NCI-H1105 (cell line): Measurements from ENCODE around the gene C20orf144.
"Not testable (repeated sequence)": the region's sequence is repeated elsewhere in the genome, so short reads cannot be mapped to it uniquely, and the experiment has no call there.

Source experiments
- DNase-seq: peaks from one replicate; lab custom pipeline; 2025; lab: John Stamatoyannopoulos, UW

C20orf144 gene

DNA sequence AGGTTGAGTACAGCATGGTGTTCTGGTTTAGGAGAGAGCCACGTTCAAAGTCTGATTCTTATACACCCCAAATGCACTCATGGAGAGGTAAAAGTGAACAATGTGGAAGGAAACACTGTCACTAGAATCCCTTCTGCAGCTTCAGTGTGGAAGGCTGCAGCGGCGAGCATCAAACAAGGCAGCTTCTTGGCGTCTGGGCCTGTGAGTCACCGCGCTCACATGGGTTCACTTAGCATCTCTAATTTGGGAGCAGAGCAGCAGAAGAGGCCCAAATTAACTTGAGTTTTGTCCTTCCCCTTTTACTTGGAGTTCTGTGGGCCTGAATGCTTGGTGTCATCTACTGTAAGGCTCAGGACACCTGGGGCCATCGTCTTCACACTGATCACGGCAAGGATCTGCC lies 35.0 kb downstream of the C20orf144 start:
- no peak for DNase-seq

DNA sequence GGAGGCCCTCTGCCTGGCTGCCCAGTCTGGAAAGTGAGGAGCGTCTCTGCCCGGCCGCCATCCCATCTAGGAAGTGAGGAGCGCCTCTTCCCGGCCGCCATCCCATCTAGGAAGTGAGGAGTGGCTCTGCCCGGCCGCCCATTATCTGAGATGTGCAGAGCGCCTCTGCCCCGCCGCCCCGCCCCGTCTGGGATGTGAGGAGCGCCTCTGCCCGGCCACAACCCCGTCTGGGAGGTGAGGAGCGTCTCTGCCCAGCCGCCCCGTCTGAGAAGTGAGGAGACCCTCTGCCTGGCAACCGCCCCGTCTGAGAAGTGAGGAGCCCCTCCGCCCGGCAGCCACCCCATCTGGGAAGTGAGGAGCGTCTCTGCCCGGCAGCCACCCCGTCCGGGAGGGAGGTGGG lies 36.8 kb downstream of the C20orf144 start:
- not testable (repeated sequence) for DNase-seq

DNA sequence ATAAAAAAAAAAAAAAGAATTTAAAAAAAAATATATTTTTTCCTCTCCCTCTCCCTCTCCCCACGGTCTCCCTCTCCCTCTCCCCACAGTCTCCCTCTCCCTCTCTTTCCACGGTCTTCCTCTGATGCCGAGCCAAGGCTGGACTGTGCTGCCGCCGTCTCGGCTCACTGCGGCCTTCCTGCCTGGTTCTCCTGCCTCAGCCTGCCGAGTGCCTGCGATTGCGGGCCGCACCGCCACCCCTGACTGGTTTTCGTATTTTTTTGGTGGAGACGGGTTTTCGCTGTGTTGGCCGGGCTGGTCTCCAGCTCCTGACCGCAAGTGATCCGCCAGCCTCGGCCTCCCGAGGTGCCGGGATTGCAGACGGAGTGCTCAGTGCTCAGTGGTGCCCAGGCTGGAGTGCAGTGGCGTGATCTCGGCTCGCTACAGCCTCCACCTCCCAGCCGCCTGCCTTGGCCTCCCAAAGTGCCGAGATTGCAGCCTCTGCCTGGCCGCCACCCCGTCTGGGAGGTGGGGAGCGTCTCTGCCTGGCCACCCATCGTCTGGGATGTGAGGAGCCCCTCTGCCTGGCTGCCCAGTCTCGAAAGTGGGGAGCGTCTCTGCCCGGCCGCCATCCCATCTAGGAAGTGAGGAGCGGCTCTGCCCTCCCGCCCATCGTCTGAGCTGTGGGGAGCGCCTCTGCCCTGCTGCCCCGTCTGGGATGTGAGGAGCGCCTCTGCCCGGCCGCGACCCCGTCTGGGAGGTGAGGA lies 38.7 kb downstream of the C20orf144 start:
- DNase-seq: not testable (repeated sequence)

DNA sequence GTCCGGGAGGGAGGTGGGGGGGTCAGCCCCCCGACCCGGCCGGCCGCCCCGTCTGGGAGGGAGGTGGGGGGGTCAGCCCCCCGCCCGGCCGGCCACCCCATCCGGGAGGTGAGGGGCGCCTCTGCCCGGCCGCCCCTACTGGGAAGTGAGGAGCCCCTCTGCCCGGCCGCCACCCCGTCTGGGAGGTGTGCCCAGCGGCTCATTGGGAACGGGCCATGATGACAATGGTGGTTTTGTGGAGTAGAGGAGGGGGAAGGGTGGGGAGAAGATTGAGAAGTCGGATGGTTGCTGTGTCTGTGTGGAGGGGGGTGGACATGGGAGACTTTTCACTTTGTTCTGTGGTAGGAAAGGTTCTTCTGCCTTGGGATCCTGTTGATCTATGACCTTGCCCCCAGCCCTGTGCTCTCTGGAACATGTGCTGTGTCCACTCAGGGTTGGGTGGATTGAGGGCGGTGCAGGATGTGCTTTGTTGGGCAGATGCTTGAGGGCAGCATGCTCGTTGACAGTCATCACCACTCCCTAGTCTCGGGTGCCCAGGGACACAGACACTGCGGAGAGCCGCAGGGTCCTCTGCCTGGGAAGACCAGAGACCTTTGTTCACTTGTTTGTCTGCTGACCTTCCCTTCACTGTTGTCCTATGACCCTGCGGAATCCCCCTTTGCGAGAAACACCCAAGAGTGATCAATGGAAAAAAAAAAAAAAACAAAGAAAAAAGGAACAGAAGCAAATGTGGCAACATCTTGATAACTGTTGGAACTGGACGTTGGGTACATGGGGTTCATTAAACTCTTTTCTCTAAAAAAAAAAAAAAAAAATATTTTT lies 39.7 kb downstream of the C20orf144 start:
- no peak for DNase-seq

DNA sequence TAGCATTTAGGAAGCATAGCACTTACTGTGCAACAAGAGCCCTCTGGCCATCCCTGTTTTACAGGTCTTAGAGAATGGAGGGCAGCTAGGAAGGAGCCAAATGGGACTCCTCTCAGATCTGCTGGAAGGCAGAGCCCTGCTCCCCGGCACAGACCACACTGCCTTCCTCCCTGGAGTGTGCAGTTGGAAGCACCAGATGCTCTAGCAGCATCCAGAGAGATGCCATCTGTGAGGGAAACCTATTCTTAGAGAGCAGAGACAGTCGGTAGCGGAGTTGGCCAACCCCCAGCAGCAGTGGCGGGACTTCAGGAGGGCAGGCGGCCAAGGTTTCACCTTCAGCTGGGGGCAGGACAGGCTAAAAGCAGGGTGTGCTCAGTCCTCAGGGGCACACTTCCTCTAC lies 40.7 kb downstream of the C20orf144 start:
- DNase-seq: peak; percentile 50

DNA sequence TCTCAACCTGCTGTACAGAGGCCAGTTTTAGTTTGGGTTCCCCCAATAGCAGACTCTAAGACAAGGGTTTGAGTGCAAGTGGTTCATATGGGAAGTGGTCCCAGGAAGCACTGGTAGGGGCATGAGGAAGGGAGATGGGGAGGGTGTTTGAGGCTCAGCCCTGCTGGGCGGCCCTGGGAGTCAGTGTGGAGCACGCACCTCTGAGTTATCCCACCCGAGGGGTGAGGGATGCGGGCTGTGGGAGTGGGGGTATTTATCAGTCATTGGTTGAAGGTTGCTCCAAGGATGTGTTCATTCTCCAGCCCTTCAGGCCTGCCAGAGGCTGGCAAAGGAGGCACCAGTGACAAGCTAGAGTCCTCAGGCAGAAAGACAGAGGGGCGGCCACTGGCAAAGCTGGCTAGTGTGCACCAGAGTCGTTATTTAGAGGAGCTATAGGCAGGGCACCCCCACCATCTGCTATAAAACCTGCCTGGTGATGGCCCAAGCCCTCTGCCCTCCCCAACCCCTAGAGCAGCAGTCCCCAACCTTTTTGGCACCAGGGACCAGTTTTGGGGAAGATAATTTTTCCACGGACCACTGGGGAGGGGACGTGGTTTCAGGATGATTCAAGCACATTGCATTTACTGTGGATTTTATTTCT lies 41.5 kb downstream of the C20orf144 start:
- DNase-seq: no peak

DNA sequence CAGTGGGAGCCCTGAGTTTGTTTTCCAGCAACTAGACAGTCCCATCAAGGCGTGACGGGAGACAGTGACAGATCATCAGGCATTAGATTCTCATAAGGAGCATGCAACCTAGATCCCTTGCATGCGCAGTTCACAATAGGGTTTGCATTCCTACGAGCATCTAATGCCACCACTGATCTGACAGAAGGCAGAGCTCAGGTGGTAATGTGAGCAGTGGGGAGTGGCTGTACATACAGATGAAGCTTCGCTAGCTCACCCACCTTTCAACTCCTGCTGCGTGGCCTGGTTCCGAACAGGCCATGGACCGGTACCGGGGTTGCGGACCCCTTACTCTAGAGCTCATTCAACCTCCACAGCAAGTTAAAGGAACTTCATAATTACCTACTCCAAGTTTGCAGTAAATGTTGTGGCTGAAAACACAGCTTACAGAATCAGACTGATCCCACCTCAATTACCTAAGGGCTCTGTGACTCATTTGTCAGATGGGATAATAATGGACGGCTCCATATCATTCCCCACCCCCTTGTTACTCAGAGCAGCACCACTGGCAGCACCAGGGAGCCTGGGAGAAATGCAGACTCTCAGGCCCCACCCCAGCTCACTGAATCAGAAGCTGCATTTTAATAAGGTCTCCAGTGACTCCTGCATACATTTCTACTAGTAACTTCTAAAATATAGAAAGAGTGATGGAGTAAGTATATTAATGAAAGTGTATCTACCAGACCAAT lies 42.2 kb downstream of the C20orf144 start:
- no peak for DNase-seq

DNA sequence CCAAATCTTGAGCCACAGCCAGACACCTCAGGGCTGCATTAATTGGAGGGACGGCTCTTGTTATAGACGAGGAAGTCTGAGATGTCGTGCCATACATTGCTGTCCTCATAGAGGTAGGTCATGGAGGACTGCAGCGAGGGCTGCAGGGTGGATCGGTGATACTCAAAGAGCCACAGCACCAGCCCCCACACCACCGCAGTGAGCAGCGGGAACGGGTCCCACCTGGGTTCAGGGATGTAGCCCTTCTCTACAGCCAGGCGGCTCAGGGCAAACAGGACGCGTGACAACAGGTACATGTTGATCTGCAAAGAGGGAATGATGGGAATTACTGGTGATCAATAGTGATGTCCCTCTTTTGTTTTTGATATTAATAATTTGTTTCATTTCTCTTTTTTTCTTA lies 45.5 kb downstream of the C20orf144 start:
- DNase-seq: no peak

DNA sequence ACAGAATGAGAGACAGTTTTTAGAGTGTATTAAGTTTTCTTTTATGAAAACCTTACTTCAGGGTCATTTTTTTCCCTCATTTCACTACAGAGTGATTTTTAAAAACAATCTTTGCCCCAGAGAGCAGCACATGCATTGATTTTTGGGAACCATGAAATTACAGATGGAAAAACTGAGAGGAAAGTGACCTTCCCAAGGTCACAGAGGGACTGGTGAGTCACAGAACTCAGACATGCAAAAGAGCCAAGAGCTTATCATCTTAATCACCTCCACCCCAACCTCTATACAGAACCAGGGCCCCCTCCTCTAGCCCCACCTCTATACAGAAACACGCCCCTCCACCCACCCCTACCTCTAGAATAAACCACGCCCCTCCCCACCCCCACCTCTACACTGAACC lies 47.3 kb downstream of the C20orf144 start:
- no peak for DNase-seq

DNA sequence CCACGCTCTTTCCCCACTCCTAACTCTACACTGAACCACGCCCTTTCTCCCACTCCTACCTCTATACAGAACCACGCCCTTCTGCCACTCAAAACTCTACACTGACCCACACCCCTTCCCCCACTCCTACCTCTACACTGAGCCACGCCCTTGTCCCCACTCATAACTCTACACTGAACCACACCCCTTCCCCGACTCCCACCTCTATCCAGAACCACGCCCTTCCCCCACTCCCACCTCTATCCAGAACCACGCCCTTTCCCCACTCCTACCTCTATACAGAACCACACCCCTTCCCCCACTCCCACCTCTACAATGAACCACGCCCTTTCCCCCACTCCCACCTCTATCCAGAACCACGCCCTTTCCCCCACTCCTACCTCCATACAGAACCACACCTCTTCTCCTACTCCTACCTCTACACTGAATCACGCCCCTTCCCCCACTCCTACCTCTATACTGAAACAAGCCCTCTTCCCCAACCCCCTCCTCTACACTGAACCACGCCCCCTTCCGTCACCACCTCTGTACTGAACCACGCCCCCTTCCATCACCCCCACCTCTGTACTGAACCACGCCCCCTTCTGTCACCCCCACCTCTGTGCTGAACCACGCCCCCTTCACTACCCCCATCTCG lies 47.9 kb downstream of the C20orf144 start:
- no peak for DNase-seq

DNA sequence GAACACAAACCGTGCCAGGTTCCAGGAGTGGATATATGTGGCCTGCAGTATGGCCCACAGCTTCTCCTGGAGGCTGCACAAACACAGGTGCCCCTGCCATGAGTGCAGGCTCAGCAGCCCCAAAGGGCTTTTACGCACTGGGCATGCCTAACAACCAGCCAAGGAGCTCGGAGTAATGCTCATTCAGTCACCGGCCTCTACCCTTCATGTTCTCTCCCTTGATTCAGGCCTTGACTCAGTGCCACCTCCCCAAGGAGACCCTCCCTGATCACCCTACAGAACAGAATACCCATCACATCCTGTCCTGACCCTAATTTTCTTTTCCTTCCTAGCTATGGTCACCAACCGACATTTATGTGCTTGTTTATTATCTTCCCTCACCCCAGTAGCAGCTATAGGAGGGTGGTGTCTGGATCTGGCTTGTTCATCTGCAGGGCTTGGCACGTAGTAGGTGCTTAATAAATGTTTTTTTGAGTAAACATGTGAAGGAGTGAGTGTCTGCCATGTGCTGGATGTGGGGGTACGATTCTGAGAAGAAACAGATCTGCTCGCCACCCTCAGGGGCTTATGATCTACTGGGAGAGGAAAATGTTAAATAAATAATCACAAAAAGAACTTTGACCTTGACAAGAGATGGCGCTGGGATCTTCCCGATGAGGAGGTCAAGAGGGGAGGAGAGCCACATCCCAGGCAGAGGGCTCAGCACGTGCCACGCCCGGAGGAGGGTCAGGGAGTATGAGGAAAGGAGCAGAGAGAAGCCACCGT lies 48.7 kb downstream of the C20orf144 start:
- DNase-seq: no peak

DNA sequence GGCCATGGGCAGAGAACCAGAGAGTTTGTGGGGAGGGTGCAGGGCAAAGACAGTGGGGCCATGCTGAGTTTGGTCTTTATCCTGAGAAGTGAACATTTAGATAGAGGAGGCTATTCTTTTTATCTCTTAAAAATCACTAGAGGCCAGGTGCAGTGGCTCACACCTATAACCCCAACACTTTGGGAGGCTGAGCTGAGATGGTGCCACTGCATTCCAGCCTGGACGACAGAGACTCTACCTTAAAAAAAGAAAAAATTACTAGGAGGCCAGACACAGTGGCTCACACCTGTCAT lies 49.3 kb downstream of the C20orf144 start:
- DNase-seq: no peak
